DND-41 (cell line): ENCODE results near the gene ATG9B.

Experiments
- EZH2 ChIP-seq: IDR thresholded peaks from 3 replicates; pipeline ENCODE4 v1.6.1; 2012; ENCODE audit warnings: borderline replicate concordance, low read depth, mild to moderate bottlenecking, moderate library complexity, low read length, inconsistent platforms; ENCODE audit not compliant: severe bottlenecking
- TF ChIP-seq, protein P1 (sequence below): IDR thresholded peaks from 2 replicates; pipeline ENCODE4 v1.5.1; 2012; ENCODE audit warnings: borderline replicate concordance, low read length, moderate library complexity, mild to moderate bottlenecking; ENCODE audit not compliant: poor library complexity, severe bottlenecking; ENCODE audit errors: extremely low read depth

DNA sequence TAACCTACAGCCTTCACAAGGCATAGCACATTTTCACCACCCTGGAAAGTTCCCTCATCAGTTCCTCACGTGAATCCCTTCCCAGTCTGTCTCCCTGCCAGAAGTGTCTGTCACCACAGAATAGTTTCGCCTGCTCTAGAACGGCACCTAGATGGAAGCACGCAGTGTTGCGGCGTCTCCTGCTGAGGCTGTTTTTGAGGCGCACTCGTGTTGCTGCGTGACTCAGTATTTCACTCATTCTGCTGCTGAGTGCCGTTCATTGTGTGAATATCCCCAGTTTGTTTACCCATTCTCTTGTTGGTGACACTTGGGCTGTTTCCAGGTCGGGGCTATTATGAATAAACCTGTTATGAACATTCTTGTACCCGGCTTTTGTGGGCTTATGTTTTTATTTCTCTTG is 20.7 kb downstream of the ATG9B start:
- TF ChIP-seq, protein P1, sequence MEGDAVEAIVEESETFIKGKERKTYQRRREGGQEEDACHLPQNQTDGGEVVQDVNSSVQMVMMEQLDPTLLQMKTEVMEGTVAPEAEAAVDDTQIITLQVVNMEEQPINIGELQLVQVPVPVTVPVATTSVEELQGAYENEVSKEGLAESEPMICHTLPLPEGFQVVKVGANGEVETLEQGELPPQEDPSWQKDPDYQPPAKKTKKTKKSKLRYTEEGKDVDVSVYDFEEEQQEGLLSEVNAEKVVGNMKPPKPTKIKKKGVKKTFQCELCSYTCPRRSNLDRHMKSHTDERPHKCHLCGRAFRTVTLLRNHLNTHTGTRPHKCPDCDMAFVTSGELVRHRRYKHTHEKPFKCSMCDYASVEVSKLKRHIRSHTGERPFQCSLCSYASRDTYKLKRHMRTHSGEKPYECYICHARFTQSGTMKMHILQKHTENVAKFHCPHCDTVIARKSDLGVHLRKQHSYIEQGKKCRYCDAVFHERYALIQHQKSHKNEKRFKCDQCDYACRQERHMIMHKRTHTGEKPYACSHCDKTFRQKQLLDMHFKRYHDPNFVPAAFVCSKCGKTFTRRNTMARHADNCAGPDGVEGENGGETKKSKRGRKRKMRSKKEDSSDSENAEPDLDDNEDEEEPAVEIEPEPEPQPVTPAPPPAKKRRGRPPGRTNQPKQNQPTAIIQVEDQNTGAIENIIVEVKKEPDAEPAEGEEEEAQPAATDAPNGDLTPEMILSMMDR, result no peak
- TF ChIP-seq EZH2, result no peak
